NOMO-1 treated with DMSO at 0.1 percent for 48 hours (cell line): ENCODE data around the gene PPT2.

Experiments
- DNase-seq: peaks from one replicate; lab custom pipeline; 2025; ENCODE audit not compliant: unreplicated experiment; lab: John Stamatoyannopoulos, UW

Gene PPT2

GRCh38 chr6:32153564-32154513, at the start of gene PPT2:
PPT2 (plus strand) TSS chr6:32154141; CDS start chr6:32154595, 454 bp downstream.
- peak; percentile 66 for DNase-seq

GRCh38 chr6:32105433-32105832, 48.5 kb upstream of the PPT2 start:
- DNase-seq, result no peak

- DNase-seq, result no peak
Observed at GRCh38 chr6:32107406-32107805, 46.5 kb upstream of the PPT2 start.

- no peak for DNase-seq
Observed at GRCh38 chr6:32108094-32108627, 45.8 kb upstream of the PPT2 start.

GRCh38 chr6:32108727-32109113, 45.2 kb upstream of the PPT2 start:
- no peak for DNase-seq

GRCh38 chr6:32109114-32109764, 44.7 kb upstream of the PPT2 start, which contains the start of gene TNXB:
TNXB (minus strand) TSS chr6:32109338; CDS start chr6:32098198, 11,140 bp downstream.
- DNase-seq, result no peak

- no peak for DNase-seq
Observed at GRCh38 chr6:32109765-32110160, 44.2 kb upstream of the PPT2 start.

- no peak for DNase-seq
Observed at GRCh38 chr6:32110632-32111031, 43.3 kb upstream of the PPT2 start.

- DNase-seq, result no peak
Observed at GRCh38 chr6:32111424-32112066, 42.4 kb upstream of the PPT2 start.

- DNase-seq, result no peak
Observed at GRCh38 chr6:32112431-32112980, 41.4 kb upstream of the PPT2 start.

- no peak for DNase-seq
Observed at GRCh38 chr6:32113386-32114352, 40.3 kb upstream of the PPT2 start.

- no peak for DNase-seq
Observed at GRCh38 chr6:32114796-32115195, 39.1 kb upstream of the PPT2 start.

- DNase-seq, result no peak
Observed at GRCh38 chr6:32115623-32116022, 38.3 kb upstream of the PPT2 start.

- DNase-seq, result no peak
Observed at GRCh38 chr6:32116674-32117073, 37.3 kb upstream of the PPT2 start.

- DNase-seq, result no peak
Observed at GRCh38 chr6:32117461-32117860, 36.5 kb upstream of the PPT2 start.

- peak; percentile 54 for DNase-seq
Observed at GRCh38 chr6:32118782-32119628, 34.9 kb upstream of the PPT2 start.

- DNase-seq, result no peak
Observed at GRCh38 chr6:32120573-32121059, 33.3 kb upstream of the PPT2 start.

- no peak for DNase-seq
Observed at GRCh38 chr6:32123681-32124080, 30.3 kb upstream of the PPT2 start.

- DNase-seq, result no peak
Observed at GRCh38 chr6:32126880-32127279, 27.1 kb upstream of the PPT2 start.
